ENCODE measurements around the gene KRTAP19-8.

DNA sequence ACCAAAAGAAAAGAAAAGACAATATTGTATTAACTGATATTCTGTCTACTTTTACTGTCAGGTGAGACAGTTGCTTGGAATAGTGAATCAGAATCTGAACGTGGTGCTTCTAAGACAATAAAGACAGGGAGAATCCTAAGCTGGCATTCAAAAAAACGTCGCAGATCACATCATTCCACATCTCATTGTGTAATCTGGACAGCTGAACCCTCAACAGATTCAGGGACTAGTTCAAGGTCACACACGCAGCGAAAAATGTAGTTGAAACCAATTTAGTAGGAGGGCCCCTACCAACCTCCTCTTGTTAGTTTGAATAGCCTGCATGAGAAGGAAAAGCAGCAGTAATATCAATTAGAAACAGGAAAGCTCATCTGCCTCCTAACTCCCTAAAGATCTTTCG lies 46.4 kb upstream of the KRTAP19-8 start:
- TF ChIP-seq, protein P1, sequence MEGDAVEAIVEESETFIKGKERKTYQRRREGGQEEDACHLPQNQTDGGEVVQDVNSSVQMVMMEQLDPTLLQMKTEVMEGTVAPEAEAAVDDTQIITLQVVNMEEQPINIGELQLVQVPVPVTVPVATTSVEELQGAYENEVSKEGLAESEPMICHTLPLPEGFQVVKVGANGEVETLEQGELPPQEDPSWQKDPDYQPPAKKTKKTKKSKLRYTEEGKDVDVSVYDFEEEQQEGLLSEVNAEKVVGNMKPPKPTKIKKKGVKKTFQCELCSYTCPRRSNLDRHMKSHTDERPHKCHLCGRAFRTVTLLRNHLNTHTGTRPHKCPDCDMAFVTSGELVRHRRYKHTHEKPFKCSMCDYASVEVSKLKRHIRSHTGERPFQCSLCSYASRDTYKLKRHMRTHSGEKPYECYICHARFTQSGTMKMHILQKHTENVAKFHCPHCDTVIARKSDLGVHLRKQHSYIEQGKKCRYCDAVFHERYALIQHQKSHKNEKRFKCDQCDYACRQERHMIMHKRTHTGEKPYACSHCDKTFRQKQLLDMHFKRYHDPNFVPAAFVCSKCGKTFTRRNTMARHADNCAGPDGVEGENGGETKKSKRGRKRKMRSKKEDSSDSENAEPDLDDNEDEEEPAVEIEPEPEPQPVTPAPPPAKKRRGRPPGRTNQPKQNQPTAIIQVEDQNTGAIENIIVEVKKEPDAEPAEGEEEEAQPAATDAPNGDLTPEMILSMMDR (IDR thresholded peaks at IDR 0.05), result no peak
- TF ChIP-seq POLR2A (IDR thresholded peaks at IDR 0.05) (no peak), EP300 (IDR thresholded peaks at IDR 0.05; ENCODE audit: low read depth) (no peak)
